Activated CD8-positive, alpha-beta memory T cell treated with anti-CD3 and anti-CD28 coated beads, Interleukin-2, amount 50 U/mL, for 24 hours (primary cell): Measurements from ENCODE around the gene PKD1.
"Not testable (repeated sequence)": the region's sequence is repeated elsewhere in the genome, so short reads cannot be mapped to it uniquely, and the experiment has no call there.

Experiments
- DNase-seq: peaks from one replicate; pipeline ENCODE4 v3.0.0-alpha.2; 2020; ENCODE audit errors: extremely low read depth

The PKD1 gene

GRCh38 chr16:2107121-2107790 lies 28.4 kb downstream of the PKD1 start:
- DNase-seq = not testable (repeated sequence)

GRCh38 chr16:2106211-2106610 lies 29.5 kb downstream of the PKD1 start:
- DNase-seq = not testable (repeated sequence)

- DNase-seq = not testable (repeated sequence)
Observed at GRCh38 chr16:2105769-2106168, 29.9 kb downstream of the PKD1 start.

- not testable (repeated sequence) for DNase-seq
Observed at GRCh38 chr16:2105291-2105690, 30.4 kb downstream of the PKD1 start.

GRCh38 chr16:2104464-2104863 lies 31.2 kb downstream of the PKD1 start:
- DNase-seq = not testable (repeated sequence)

- DNase-seq = no peak
Observed at GRCh38 chr16:2102471-2102870, 33.2 kb downstream of the PKD1 start.

- DNase-seq = not testable (repeated sequence)
Observed at GRCh38 chr16:2101581-2101980, 34.1 kb downstream of the PKD1 start.

GRCh38 chr16:2097689-2098088 lies 38.0 kb downstream of the PKD1 start:
- DNase-seq = not testable (repeated sequence)

GRCh38 chr16:2096853-2097595 lies 38.7 kb downstream of the PKD1 start:
- no peak for DNase-seq

GRCh38 chr16:2095918-2096582 lies 39.6 kb downstream of the PKD1 start:
- no peak for DNase-seq

- DNase-seq = no peak
Observed at GRCh38 chr16:2095315-2095853, 40.3 kb downstream of the PKD1 start.

- no peak for DNase-seq
Observed at GRCh38 chr16:2093793-2094192, 41.9 kb downstream of the PKD1 start.

- DNase-seq = no peak
Observed at GRCh38 chr16:2092866-2093265, 42.8 kb downstream of the PKD1 start.

GRCh38 chr16:2092256-2092620 lies 43.5 kb downstream of the PKD1 start:
- DNase-seq = no peak

GRCh38 chr16:2091547-2092255 lies 44.0 kb downstream of the PKD1 start:
- DNase-seq = no peak

- no peak for DNase-seq
Observed at GRCh38 chr16:2090777-2091546, 44.7 kb downstream of the PKD1 start.

- DNase-seq = no peak
Observed at GRCh38 chr16:2090481-2090776, 45.3 kb downstream of the PKD1 start.

- no peak for DNase-seq
Observed at GRCh38 chr16:2089706-2090480, 45.8 kb downstream of the PKD1 start.

GRCh38 chr16:2088759-2089358 lies 46.8 kb downstream of the PKD1 start:
- DNase-seq = no peak
